ENCODE data around the gene ESYT2. TPM values are rescaled to one million over a fixed set of nuclear protein-coding genes. Genes with fewer than 3 reads are reported as not detected.

Gene ESYT2
- total and polyA plus RNA-seq, 9 of the 15 experiments (the other 6 are each of a cell fraction or from before 2014, with no cell fraction given) = 5.8 to 86.9 (median 64.7) TPM

DNA sequence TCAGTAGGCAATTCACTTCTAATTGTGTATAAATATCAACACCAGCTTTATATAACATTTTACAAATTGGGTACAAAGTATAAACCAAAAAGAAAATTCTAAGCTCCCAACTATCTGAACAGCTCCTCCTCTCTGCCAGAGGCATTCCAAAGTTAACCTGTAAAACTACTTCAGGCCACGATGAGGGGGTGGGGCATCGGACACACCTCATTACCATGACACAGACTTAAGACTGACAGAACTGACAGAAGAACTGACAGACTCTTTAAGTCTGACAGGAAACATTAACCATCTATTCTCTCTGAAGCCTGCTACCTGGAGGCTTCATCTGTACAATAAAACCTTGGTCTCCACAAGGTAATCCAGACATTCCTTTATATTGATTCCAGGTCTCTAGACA lies 12.3 kb downstream of the ESYT2 start:
- H3K9ac ChIP-seq (ENCODE audit: insufficient read depth in 1 of 2, low read depth in 2 of 2, low read length in 2 of 2) = no peak overlapping the region
- peaks cover 50% of the 10 kb centered on the region for H4K20me1 ChIP-seq (replicated peaks; ENCODE audit: control insufficient read depth, insufficient read depth, low read length)
- H3K4me3 ChIP-seq = no peak overlapping the region
- TF ChIP-seq TEAD4 (IDR thresholded peaks at IDR 0.05; ENCODE audit: low read length) (no peak), TEAD4 (CRISPR knock-in tag; IDR thresholded peaks at IDR 0.05; ENCODE audit: borderline replicate concordance) (no peak), MEIS2 (IDR thresholded peaks at IDR 0.05; ENCODE audit: partially characterized antibody) (peak; percentile 52), ZNF717 (CRISPR knock-in tag; IDR thresholded peaks at IDR 0.05) (no peak), CBFA2T3 (IDR thresholded peaks at IDR 0.05) (no peak), EWSR1 (IDR thresholded peaks at IDR 0.05; ENCODE audit: borderline replicate concordance, low read depth, partially characterized antibody) (no peak), LCOR (CRISPR knock-in tag; IDR thresholded peaks at IDR 0.05) (no peak), KHSRP (IDR thresholded peaks at IDR 0.05) (no peak), ZZZ3 (IDR thresholded peaks at IDR 0.05) (no peak), KDM1A (IDR thresholded peaks at IDR 0.05) (no peak), KAT7 (CRISPR knock-in tag; IDR thresholded peaks at IDR 0.05; ENCODE audit: borderline replicate concordance) (no peak), ZNF764 (CRISPR knock-in tag; IDR thresholded peaks at IDR 0.05; ENCODE audit: low read depth) (no peak), COPS2 (conservative IDR thresholded peaks at IDR 0.05) (no peak)
- TF ChIP-seq, protein P1, sequence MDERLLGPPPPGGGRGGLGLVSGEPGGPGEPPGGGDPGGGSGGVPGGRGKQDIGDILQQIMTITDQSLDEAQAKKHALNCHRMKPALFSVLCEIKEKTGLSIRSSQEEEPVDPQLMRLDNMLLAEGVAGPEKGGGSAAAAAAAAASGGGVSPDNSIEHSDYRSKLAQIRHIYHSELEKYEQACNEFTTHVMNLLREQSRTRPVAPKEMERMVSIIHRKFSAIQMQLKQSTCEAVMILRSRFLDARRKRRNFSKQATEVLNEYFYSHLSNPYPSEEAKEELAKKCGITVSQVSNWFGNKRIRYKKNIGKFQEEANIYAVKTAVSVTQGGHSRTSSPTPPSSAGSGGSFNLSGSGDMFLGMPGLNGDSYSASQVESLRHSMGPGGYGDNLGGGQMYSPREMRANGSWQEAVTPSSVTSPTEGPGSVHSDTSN (CRISPR knock-in tag; IDR thresholded peaks at IDR 0.05; ENCODE audit: low read depth) = no peak
- TF ChIP-seq, protein P1 (tag; conservative IDR thresholded peaks at IDR 0.05; ENCODE audit: low read depth) = peak; percentile 33; the same call in 1 of the 2 replicates
- TF ChIP-seq, protein P2, sequence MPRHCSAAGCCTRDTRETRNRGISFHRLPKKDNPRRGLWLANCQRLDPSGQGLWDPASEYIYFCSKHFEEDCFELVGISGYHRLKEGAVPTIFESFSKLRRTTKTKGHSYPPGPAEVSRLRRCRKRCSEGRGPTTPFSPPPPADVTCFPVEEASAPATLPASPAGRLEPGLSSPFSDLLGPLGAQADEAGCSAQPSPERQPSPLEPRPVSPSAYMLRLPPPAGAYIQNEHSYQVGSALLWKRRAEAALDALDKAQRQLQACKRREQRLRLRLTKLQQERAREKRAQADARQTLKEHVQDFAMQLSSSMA (CRISPR knock-in tag; IDR thresholded peaks at IDR 0.05) = no peak
- TF ChIP-seq, protein P3, sequence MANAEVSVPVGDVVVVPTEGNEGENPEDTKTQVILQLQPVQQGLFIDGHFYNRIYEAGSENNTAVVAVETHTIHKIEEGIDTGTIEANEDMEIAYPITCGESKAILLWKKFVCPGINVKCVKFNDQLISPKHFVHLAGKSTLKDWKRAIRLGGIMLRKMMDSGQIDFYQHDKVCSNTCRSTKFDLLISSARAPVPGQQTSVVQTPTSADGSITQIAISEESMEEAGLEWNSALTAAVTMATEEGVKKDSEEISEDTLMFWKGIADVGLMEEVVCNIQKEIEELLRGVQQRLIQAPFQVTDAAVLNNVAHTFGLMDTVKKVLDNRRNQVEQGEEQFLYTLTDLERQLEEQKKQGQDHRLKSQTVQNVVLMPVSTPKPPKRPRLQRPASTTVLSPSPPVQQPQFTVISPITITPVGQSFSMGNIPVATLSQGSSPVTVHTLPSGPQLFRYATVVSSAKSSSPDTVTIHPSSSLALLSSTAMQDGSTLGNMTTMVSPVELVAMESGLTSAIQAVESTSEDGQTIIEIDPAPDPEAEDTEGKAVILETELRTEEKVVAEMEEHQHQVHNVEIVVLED (CRISPR knock-in tag; IDR thresholded peaks at IDR 0.05) = no peak

More for the DNA sequence above, 12.3 kb downstream of the ESYT2 start:
- Histone ChIP-seq H2AFZ (ENCODE audit: low read depth, low read length) (no peak overlapping the region), H3K79me2 (ENCODE audit: control insufficient read depth, insufficient read depth, low read length) (peaks cover 97% of the 10 kb centered on the region), H3K36me3 (ENCODE audit: control insufficient read depth, insufficient read depth, low read length) (peaks cover 20% of the 10 kb centered on the region), H3K4me1 (replicated peaks in 1 of 2; ENCODE audit: control insufficient read depth in 2 of 2, insufficient read depth in 2 of 2, low read length in 2 of 2) (peaks cover 29 to 68% of the 10 kb centered on the region in 2 experiments), H3K27ac (ENCODE audit: extremely low read depth, low read depth, low read length) (no peak overlapping the region), H3K4me2 (ENCODE audit: insufficient read depth, low read length) (no peak overlapping the region), H3K27me3 (ENCODE audit: control insufficient read depth in 2 of 2, insufficient read depth in 2 of 2, low read length in 2 of 2) (no peaks in the 10 kb centered on the region), H3K9me3 (replicated peaks; ENCODE audit: control insufficient read depth, insufficient read depth, low read depth, low read length) (no peaks in the 10 kb centered on the region), H3K9me1 (ENCODE audit: control insufficient read depth, insufficient read depth, low read length) (peaks cover 12% of the 10 kb centered on the region)
- in situ Hi-C loops (cut with MboI) = no loop called here
- DNase-seq (ENCODE audit: extremely low read depth in 1 of 4, low spot score in 3 of 4) (peak; percentile 42 to 58 (median 53)), ATAC-seq (no peak), FAIRE-seq (no peak)
- BruUV-seq (replicated peaks) = no TSS peak
- CTCF ChIA-PET (ENCODE audit: low intra/inter-chr PET ratio) = no interaction called here
- intact Hi-C loops (cut with micrococcal nuclease) = no loop called here
- WGBS (ENCODE audit: insufficient coverage, low coverage, missing lambda C conversion rate) = 15% methylated on average over 2 of the region's 2 CpGs
- POLR2A ChIA-PET = interaction anchor here (0.7 to 3.1 kb wide), 5 partner anchors 8 to 462 kb away, joined by 3 to 23 read pairs (median 4); partner anchors contain the start of gene ESYT2

Data from K562 (cell line).